Activated naive CD8-positive, alpha-beta T cell treated with anti-CD3 and anti-CD28 coated beads for 36 hours (primary cell): Measurements from ENCODE around the gene SLC2A4. TPM values are rescaled to one million over a fixed set of nuclear protein-coding genes. Genes with fewer than 3 reads are reported as not detected.
"Not testable (repeated sequence)": the region's sequence is repeated elsewhere in the genome, so short reads cannot be mapped to it uniquely, and the experiment has no call there.

Experiments
- DNase-seq: peaks from one replicate; pipeline ENCODE4 v3.0.0; 2021
- H3K27ac Mint-ChIP-seq: one replicate; pipeline ENCODE4 v1.8.0; 2022; ENCODE audit warnings: mild to moderate bottlenecking, moderate library complexity, mixed read lengths
- H3K27me3 Mint-ChIP-seq: one replicate; pipeline ENCODE4 v1.8.0; 2022; ENCODE audit warnings: mild to moderate bottlenecking, mixed read lengths
- H3K36me3 Mint-ChIP-seq: one replicate; pipeline ENCODE4 v1.8.0; 2021; ENCODE audit warnings: mild to moderate bottlenecking, mixed read lengths
- H3K4me1 Mint-ChIP-seq: one replicate; pipeline ENCODE4 v1.8.0; 2021; ENCODE audit warnings: mixed read lengths
- H3K4me3 Mint-ChIP-seq: one replicate; pipeline ENCODE4 v1.8.0; 2022; ENCODE audit warnings: mild to moderate bottlenecking, moderate library complexity, mixed read lengths
- H3K9me3 Mint-ChIP-seq: one replicate; pipeline ENCODE4 v1.8.0; 2022; ENCODE audit warnings: mixed read lengths
- total RNA-seq, 2 experiments: library from RNA; stranded (reverse); gene quantifications; one replicate each; pipeline ENCODE4 v1.2.3, GENCODE V29; 2021

Gene SLC2A4
- total RNA-seq, 2 experiments from 2014 or later, result 0.54 to 0.56 TPM

- H3K27ac Mint-ChIP-seq, result peak within 1 kb of the TSS; percentile 90
- no peaks in the 10 kb centered on the region for H3K27me3 Mint-ChIP-seq
- peaks cover 37% of the 10 kb centered on the region for H3K4me1 Mint-ChIP-seq
- no peaks in the 10 kb centered on the region for H3K9me3 Mint-ChIP-seq
- DNase-seq, result no peak
- H3K36me3 Mint-ChIP-seq, result peaks cover 4% of the 10 kb centered on the region
- H3K4me3 Mint-ChIP-seq, result peak within 1 kb of the TSS; percentile 86
Measured at GRCh38 chr17:7328840-7329373, 47.4 kb downstream of the SLC2A4 start, which contains the start of gene NEURL4. Gene NEURL4, minus strand, starts transcription at chr17:7329335. Its CDS starts 23 bp downstream, at chr17:7329312.

DNA sequence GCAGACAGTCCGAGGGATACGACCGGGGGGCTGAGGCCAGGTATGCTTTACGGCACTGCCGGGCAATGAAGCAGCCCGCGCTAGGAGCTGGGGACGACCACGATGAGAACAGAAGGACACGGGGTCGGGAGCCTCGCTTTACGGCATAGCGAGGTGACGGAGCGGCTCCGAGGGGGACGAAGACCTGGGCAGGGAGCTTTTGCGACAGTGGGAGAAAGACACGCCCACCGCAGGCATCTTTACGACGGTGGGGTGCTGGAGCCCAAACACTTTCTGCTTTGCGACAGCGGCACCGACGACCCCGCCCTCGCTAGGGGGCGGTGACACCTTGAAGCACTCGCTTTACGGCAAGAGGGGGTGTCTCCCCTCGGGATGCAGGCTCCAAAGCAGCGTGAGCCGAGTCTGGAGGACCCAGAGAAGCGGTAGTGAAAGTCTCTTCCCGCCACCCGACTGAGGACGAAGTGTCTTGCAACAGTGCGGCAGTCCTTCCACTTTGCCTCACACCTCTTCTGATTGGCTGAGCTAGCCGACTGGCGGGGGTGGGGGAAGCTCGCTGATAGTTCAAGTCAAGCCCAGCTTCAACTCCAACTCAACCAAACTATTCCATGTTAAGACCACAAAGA, 48.0 kb downstream of the SLC2A4 start:
- Mint-ChIP-seq H3K27me3 (no peaks in the 10 kb centered on the region), H3K4me1 (peaks cover 34% of the 10 kb centered on the region), H3K4me3 (peak overlapping the region; percentile 76), H3K36me3 (no peaks in the 10 kb centered on the region), H3K9me3 (no peaks in the 10 kb centered on the region), H3K27ac (peak overlapping the region; percentile 90)
- peak; percentile 97 for DNase-seq

DNA sequence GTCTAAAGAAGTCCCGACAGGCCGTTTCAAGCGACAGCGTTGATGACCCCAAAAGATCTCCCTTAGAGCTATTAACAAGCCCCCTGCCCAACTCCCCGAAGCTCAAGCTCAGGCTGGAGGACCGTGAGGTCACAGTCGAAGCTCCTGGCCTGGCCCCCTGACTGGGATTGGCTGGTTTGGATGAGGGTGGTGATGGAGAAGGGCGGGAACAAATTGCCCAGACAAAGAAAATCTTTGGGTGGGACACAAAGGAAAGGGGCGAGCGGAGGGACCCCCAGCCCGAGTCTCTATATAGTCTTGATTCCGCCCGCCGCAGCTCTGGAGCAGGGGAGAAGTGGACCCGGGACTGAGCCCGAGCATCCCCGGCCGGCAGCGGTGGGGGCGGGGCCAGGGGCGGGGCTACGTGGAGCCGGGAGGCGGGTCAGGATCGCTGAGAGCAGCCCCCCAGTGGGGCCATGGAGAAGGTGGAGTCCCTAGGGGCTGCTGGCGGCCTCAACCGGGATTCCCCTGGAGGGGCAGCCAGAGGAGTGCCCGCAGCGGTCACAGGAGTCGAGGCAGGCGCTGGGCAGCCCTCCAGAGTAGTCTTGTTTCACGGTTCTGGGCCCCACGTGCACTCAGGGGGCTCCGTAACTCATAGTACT, 48.6 kb downstream of the SLC2A4 start:
- H3K4me1 Mint-ChIP-seq, result peaks cover 39% of the 10 kb centered on the region
- H3K27ac Mint-ChIP-seq, result peak overlapping the region; percentile 90
- no peaks in the 10 kb centered on the region for H3K9me3 Mint-ChIP-seq
- H3K36me3 Mint-ChIP-seq, result no peaks in the 10 kb centered on the region
- H3K4me3 Mint-ChIP-seq, result peak overlapping the region; percentile 76
- no peaks in the 10 kb centered on the region for H3K27me3 Mint-ChIP-seq
- peak; percentile 84 for DNase-seq

DNA sequence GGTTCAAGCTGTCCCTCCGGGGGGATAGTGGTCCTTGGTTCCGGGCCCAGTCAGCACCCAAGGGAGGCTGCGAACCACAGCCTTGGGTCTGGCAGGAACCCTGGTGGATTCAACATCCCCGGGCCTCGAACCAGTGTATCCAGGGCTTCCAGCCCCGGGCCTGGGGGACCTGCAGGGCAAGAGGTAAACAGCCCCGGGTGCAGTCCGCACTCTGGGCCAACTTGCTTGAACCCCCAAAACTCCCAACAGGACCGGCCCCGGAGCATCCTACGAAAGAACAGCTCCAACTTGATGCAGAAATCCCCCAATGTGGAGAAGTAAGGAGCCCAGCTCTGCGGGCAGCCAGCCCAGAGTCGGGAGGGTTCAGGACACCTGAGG, 49.1 kb downstream of the SLC2A4 start:
- no peak for DNase-seq
- H3K4me3 Mint-ChIP-seq, result peak overlapping the region; percentile 76
- H3K27ac Mint-ChIP-seq, result peak overlapping the region; percentile 90
- no peaks in the 10 kb centered on the region for H3K36me3 Mint-ChIP-seq
- H3K27me3 Mint-ChIP-seq, result no peaks in the 10 kb centered on the region
- peaks cover 44% of the 10 kb centered on the region for H3K4me1 Mint-ChIP-seq
- H3K9me3 Mint-ChIP-seq, result no peaks in the 10 kb centered on the region

- DNase-seq, result no peak
- Mint-ChIP-seq H3K9me3 (no peaks in the 10 kb centered on the region), H3K27me3 (no peaks in the 10 kb centered on the region), H3K4me1 (peaks cover 51% of the 10 kb centered on the region), H3K36me3 (peaks cover 3% of the 10 kb centered on the region), H3K27ac (peak overlapping the region; percentile 85), H3K4me3 (peak overlapping the region; percentile 62)
Measured at GRCh38 chr17:7332111-7332510, 50.6 kb downstream of the SLC2A4 start.

DNA sequence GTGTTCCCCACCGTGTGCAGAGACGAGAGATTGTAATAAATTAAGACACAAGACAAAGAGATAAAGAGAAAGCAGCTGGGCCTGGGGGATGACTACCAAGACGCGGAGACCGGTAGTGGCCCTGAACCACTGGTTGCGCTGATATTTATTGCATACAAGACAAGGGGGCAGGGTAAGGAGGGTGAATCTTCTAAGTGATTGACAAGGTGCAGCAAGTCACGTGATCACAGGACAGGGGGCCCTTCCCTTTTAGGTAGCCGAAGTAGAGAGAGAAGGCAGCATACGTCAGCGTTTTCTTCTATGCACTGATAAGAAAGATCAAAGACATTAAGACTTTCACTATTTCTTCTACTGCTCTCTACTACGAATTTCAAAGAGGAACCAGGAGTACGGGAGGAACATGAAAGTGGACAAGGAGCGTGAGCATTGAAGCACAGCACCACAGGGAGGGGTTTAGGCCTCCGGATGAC, 51.1 kb downstream of the SLC2A4 start:
- peak overlapping the region; percentile 62 for H3K4me3 Mint-ChIP-seq
- H3K36me3 Mint-ChIP-seq, H3K9me3 Mint-ChIP-seq, H3K27me3 Mint-ChIP-seq: not testable (repeated sequence)
- peak; percentile 46 for DNase-seq
- H3K4me1 Mint-ChIP-seq, result peaks cover 50% of the 10 kb centered on the region
- peak overlapping the region; percentile 85 for H3K27ac Mint-ChIP-seq

- H3K9me3 Mint-ChIP-seq, result no peaks in the 10 kb centered on the region
- peaks cover 24% of the 10 kb centered on the region for H3K36me3 Mint-ChIP-seq
- peak overlapping the region; percentile 90 for H3K4me3 Mint-ChIP-seq
- peak overlapping the region; percentile 98 for H3K27ac Mint-ChIP-seq
- no peaks in the 10 kb centered on the region for H3K27me3 Mint-ChIP-seq
- DNase-seq, result no peak
- peaks cover 50% of the 10 kb centered on the region for H3K4me1 Mint-ChIP-seq
Measured at GRCh38 chr17:7334938-7335538, 53.5 kb downstream of the SLC2A4 start.

GRCh38 chr17:7335765-7336164, 54.2 kb downstream of the SLC2A4 start:
- H3K27me3 Mint-ChIP-seq, H3K9me3 Mint-ChIP-seq, DNase-seq: not testable (repeated sequence)
- Mint-ChIP-seq H3K4me1 (peaks cover 50% of the 10 kb centered on the region), H3K4me3 (peak overlapping the region; percentile 90), H3K27ac (peak overlapping the region; percentile 98), H3K36me3 (peaks cover 24% of the 10 kb centered on the region)

GRCh38 chr17:7336240-7337175, 55.0 kb downstream of the SLC2A4 start, which contains the start of gene ACAP1:
Gene ACAP1, plus strand, starts transcription at chr17:7336529. Its CDS starts 206 bp downstream, at chr17:7336735.
- Mint-ChIP-seq H3K27ac (peak within 1 kb of the TSS; percentile 98), H3K4me1 (peaks cover 49% of the 10 kb centered on the region), H3K27me3 (no peaks in the 10 kb centered on the region), H3K9me3 (no peaks in the 10 kb centered on the region), H3K36me3 (peaks cover 26% of the 10 kb centered on the region), H3K4me3 (peak within 1 kb of the TSS; percentile 90)
- peak; percentile 82 for DNase-seq

DNA sequence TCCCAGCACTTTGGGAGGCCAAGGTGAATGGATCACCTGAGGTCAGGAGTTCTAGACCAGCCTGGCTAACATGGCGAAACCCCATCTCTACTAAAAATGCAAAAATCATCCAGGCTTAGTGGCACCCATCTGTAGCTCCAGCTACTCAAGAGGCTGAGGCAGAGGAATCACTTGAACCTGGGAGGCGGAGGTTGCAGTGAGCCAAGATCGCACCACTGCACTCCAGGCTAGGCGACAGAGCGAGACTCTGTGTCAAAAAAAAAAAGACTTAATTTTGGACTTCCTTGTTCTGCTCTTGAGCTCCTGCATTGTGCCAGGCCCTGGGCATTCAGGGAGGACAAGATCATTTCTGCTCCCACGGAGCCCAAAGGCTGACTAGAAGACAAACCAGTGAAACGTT, 56.1 kb downstream of the SLC2A4 start:
- Mint-ChIP-seq H3K27ac (peak overlapping the region; percentile 98), H3K4me3 (peak overlapping the region; percentile 90), H3K36me3 (peaks cover 27% of the 10 kb centered on the region), H3K4me1 (peaks cover 42% of the 10 kb centered on the region)
- H3K27me3 Mint-ChIP-seq, H3K9me3 Mint-ChIP-seq, DNase-seq: not testable (repeated sequence)

Other genes starting within 250 kb of the SLC2A4 start
- gene SLC16A13, start 245.7 kb upstream of the SLC2A4 start, total RNA-seq, result 1 to 10 TPM; 5.2 to 6.2 TPM
- gene SLC16A11, start 237.6 kb upstream of the SLC2A4 start, total RNA-seq, result 1 to 10 TPM; 1.5 to 1.8 TPM
- gene CLEC10A, start 201.5 kb upstream of the SLC2A4 start, total RNA-seq, result not detected
- gene ASGR2, start 166.9 kb upstream of the SLC2A4 start, total RNA-seq, result not detected
- gene ASGR1, start 102.3 kb upstream of the SLC2A4 start, total RNA-seq, result 1 to 10 TPM; 2.8 to 4.4 TPM
- gene DLG4, start 61.9 kb upstream of the SLC2A4 start, total RNA-seq, result 1 to 10 TPM; 8.9 to 9.8 TPM
- 100 to 1,000 TPM; 245 to 256 TPM for gene ACADVL, start 61.8 kb upstream of the SLC2A4 start, total RNA-seq
- gene DVL2, start 47.2 kb upstream of the SLC2A4 start, total RNA-seq, result 10 to 100 TPM; 64.4 to 66.5 TPM
- gene PHF23, start 42.3 kb upstream of the SLC2A4 start, total RNA-seq, result 10 to 100 TPM; 28.1 to 28.8 TPM
- gene GABARAP, start 39.3 kb upstream of the SLC2A4 start, total RNA-seq, result 100 to 1,000 TPM; 112 to 113 TPM
- 100 to 1,000 TPM; 180 to 191 TPM for gene CTDNEP1, start 30.0 kb upstream of the SLC2A4 start, total RNA-seq
- gene ELP5, start 29.5 kb upstream of the SLC2A4 start, total RNA-seq, result 100 to 1,000 TPM in 1 of 2 experiments, 10 to 100 TPM in 1; 99.0 to 110 TPM
- 1 to 10 TPM in 1 of 2 experiments, under 1 TPM in 1; 0.90 to 1.6 TPM for gene CLDN7, start 19.2 kb upstream of the SLC2A4 start, total RNA-seq
- under 1 TPM; 0.19 to 0.24 TPM for gene YBX2, start 12.9 kb downstream of the SLC2A4 start, total RNA-seq
- gene EIF5A, start 25.9 kb downstream of the SLC2A4 start, total RNA-seq, result 1,000 to 10,000 TPM; 1,429 to 1,492 TPM
- gene GPS2, start 33.6 kb downstream of the SLC2A4 start, total RNA-seq, result 10 to 100 TPM; 58.4 to 62.6 TPM
- gene NEURL4, start 47.6 kb downstream of the SLC2A4 start, total RNA-seq, result 10 to 100 TPM; 44.1 to 46.0 TPM
- gene ACAP1, start 54.8 kb downstream of the SLC2A4 start, total RNA-seq, result 100 to 1,000 TPM; 235 to 238 TPM
- 1 to 10 TPM; 4.0 to 4.5 TPM for gene KCTD11, start 70.4 kb downstream of the SLC2A4 start, total RNA-seq
- gene TMEM95, start 73.4 kb downstream of the SLC2A4 start, total RNA-seq, result not detected
- 1 to 10 TPM; 4.3 to 5.0 TPM for gene TNK1, start 99.4 kb downstream of the SLC2A4 start, total RNA-seq
- 10 to 100 TPM; 63.0 to 66.8 TPM for gene PLSCR3, start 112.8 kb downstream of the SLC2A4 start, total RNA-seq
- 10 to 100 TPM; 42.7 to 44.3 TPM for gene TMEM256, start 122.4 kb downstream of the SLC2A4 start, total RNA-seq
- gene NLGN2, start 126.1 kb downstream of the SLC2A4 start, total RNA-seq, result 1 to 10 TPM; 8.8 to 9.3 TPM
- gene SPEM1, start 138.6 kb downstream of the SLC2A4 start, total RNA-seq, result not detected
- gene SPEM2, start 143.9 kb downstream of the SLC2A4 start, total RNA-seq, result not detected
- gene SPEM3, start 147.1 kb downstream of the SLC2A4 start, total RNA-seq, result not detected
- gene TMEM102, start 153.7 kb downstream of the SLC2A4 start, total RNA-seq, result 10 to 100 TPM; 10.4 TPM
- 1 to 10 TPM; 7.6 to 9.2 TPM for gene FGF11, start 157.8 kb downstream of the SLC2A4 start, total RNA-seq
- 10 to 100 TPM; 10.6 to 11.3 TPM for gene CHRNB1, start 163.3 kb downstream of the SLC2A4 start, total RNA-seq
- 10 to 100 TPM; 16.7 TPM for gene ZBTB4, start 197.9 kb downstream of the SLC2A4 start, total RNA-seq
- gene SLC35G6, start 199.7 kb downstream of the SLC2A4 start, total RNA-seq, result not detected
- gene POLR2A, start 202.6 kb downstream of the SLC2A4 start, total RNA-seq, result 100 to 1,000 TPM; 198 to 200 TPM